Measurements from ENCODE around the gene CNDP1.

Gene CNDP1

DNA sequence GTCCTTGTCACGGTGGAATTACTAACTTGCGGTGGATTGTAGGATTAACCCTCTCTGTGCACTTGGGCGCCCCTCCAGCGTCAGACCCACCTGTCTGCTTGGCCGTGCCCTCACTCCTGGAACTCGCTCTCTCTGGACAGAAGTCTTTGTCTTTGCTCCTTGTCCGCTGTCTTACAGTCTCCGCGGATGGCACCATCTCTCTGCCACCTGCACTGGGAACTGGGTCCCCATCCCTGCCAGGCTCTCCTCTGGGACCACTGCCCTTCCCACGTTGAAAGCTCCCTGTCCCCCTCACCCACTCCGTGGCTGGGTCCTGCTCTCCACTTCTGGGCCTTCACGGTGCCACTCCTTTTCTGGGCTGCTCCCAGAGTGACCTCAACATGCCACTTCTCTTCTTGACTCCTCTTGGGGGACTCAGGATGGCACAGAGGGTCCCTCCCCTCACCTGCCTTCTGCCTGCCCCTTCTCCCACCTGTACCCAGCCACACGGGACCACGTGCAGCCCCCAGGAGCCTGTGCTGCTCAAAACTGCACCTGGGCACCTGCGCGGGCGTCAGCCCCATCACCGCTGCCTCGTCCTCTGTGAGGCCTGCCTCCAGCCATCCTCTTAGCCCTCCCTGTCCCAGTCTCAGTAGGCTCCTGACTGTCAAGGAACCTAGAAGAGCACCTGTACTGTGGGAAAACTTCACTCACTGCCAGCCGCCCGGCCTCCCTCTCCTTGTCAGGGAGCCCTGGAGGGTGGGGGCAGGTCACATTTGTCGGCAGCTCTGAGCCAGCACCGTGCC lies 27.0 kb upstream of the CNDP1 start:
- no peak for DNase-seq

DNA sequence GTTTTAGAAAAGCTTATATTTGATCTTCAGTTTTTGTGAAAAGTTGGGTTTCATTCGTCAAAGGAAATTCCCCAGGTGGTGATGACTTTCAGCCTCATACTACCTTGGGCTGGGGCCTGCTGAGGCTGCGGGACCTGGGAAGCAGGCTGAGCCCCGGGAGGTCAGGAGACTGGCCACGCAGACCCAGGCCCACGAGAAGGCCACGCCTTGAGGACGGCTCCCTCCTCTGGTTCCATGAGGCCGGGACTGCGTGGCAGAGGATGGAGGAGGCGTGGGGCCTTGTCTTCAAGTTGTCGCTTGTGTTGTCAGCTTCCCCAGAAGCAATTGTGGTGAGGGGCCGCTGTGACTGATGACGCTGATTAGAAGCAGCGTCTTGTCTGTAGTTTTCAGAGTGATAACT lies 26.4 kb upstream of the CNDP1 start:
- DNase-seq = no peak

DNA sequence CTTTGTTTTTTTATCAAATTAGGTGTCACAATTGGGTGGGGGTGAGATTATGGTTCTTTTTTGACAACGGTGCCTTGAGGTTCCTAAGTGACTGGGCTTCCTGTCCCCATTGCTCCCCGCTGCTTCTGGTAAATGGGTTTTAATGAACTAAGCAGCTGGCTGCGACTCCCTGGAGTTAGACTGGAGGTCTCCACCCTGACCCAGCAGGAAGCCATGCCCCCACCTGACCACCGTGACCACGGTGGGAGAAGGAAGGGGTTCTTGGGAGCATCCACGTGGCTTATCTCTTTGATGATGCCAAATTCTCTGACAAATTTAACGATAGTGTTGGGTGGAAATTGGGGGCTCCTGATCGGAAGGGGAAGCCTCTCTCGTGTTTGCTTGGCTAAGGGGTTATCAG lies 25.9 kb upstream of the CNDP1 start:
- no peak for DNase-seq

DNA sequence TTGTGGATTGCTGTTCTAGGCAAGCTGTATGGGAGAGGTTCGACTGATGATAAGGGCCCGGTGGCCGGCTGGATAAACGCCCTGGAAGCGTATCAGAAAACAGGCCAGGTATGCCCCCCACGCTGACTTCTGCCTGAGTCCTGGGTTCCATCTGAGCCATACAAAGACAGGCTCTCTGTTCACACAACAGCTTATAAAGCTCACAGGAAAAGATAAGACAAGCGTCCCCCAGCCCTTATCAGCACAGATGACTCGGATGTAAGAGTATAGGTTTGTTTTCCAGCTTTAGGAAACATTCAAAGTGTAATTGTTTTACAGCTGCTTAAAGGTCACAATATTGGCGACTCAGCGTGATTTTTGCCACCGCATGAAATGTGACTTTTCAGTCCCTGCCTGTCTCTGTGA lies 25.5 kb upstream of the CNDP1 start:
- DNase-seq = no peak

DNA sequence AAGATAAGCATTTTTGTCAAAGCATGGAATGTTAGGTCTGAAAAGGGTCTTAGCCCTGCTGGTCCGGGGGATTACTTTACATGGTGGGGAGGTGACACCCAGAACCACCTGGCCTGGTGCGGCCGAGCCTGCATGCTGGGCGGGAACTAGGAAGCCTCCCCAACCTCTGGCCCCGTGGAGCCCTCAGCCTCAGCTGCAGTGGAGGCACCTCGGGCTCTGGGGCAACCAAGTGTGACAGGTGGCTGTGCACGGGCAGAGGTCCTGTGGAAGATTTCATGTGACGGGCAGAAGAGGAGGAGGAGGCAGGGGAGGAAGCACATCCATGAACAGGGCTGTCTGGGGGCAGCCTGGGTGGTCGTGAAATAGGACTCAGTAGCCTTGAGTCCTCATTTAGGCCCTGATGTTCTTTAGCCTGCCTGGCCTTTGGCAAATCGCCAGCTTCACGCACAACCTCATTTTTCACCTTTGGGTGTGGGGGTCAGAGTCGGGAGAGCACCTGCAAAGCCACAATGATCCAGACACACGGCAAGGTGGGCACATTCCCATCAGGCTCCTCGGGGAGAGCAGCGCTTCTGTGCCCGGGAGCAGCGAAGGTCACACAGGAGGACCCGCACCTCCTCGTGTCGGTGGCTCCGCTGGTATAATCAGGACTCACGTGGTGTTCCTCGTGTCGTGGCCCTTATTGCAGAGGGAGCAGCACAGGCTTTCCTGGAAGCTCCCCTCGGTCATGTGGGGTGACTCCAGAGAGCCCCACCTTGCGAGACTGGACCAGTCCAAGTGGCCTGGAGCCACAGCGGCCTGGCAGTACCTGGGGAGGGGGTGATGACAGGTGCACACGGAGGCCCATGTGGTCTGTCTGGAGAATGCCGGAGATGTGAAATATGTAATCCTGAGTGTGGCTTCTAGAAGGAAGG lies 24.2 kb upstream of the CNDP1 start:
- no peak for DNase-seq

DNA sequence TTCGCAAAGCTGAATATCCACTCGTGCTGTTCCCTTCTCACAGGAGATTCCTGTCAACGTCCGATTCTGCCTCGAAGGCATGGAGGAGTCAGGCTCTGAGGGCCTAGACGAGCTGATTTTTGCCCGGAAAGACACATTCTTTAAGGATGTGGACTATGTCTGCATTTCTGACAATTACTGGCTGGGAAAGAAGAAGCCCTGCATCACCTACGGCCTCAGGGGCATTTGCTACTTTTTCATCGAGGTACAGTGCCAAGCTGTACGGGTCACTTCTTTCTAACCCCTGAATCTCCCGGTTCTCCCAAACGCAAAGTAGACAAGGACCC lies 23.6 kb upstream of the CNDP1 start:
- DNase-seq = no peak

DNA sequence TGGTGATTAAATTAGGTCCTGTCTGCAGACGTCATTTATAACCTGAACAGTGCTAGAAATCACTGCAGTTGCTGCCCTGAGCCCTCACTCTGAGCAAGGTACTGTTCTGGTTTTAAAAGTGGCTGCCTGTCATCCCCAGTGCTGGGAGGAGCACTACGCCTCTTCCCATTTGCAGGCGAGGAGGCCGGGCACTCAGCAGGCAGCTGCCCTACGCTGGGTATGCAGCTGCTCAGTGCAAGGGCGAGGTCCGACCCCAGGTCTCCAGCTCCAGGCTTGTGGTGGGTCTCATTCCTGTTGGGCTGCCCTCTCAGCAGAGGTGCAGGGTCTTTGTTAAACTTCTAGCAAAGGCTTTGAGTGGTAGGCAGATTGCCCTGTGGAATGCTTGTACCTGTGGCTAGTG lies 22.5 kb upstream of the CNDP1 start:
- no peak for DNase-seq

DNA sequence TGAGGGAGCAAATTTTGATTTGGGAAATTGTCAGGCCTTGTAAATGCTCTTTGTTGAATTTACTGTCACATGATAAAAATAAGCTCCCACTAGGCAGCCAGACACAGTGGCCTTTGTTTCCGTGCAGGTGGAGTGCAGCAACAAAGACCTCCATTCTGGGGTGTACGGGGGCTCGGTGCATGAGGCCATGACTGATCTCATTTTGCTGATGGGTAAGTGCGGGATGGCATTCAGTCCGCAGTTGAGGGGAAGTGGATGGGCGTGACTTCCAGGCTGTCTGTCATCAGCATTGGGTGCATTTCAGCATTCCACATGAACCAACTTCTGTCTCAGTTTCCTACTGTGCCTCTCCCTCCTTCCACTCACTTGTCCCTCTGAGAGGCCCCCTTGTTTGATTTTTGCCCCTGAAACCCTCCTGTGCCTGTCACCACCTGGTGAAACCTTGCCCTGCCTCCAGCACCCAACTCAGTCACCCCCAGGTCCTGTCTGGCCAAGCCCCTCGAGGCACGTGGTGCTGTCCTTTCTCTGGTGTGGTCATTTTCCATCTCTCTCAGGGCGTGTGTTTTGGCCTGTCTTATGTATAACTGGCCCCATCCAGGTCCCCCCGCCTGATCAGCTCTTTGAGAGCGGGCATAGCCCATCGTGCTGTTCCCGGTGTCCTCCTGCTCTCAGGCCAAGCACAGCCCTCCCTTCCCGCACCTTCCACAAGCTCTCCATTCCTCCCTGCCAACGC lies 21.8 kb upstream of the CNDP1 start:
- no peak for DNase-seq

DNA sequence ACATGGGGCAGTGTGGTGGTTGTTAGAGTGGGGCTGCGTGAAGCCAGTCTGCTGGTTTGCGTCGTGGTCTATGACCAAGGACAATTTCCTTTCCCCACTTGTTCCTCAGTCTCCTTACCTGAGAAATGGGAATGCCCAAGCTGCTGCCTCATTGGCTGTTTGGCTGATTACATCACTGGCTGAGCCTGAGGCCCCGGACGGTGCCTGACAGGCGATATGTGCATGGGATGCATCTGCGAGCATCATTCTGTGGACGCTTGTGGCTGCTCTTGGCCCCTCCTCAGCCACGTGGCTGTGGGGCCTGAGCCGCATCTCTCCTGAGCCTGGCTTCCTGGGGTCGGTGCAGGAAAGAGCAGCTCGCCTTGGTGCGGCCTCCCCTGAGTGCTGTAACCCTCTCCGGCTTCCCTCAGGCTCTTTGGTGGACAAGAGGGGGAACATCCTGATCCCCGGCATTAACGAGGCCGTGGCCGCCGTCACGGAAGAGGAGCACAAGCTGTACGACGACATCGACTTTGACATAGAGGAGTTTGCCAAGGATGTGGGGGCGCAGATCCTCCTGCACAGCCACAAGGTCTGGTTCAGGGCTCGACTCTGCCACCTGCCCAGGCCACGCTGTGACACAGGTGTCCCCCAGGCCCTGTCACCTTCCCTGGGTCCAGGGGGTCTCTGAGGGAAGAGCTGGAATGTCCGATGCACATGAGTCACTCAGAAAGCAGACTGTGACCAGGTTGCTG lies 21.0 kb upstream of the CNDP1 start:
- DNase-seq = no peak

DNA sequence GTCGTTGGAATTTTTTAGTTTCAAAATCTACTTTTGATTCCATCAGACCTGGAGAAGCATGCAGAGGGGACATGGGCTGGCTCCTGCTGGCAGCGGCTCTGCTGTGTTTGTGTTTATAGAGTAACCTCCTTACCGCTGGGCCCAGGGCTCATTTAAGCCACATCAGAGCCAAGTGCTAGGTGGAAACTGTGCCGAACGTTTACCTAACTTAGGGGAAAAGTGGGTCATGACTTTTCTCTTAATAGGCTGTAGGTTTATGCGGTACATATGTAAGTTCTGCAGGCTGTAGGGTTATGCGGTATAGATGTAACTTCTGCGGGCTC lies 20.5 kb upstream of the CNDP1 start:
- no peak for DNase-seq

DNA sequence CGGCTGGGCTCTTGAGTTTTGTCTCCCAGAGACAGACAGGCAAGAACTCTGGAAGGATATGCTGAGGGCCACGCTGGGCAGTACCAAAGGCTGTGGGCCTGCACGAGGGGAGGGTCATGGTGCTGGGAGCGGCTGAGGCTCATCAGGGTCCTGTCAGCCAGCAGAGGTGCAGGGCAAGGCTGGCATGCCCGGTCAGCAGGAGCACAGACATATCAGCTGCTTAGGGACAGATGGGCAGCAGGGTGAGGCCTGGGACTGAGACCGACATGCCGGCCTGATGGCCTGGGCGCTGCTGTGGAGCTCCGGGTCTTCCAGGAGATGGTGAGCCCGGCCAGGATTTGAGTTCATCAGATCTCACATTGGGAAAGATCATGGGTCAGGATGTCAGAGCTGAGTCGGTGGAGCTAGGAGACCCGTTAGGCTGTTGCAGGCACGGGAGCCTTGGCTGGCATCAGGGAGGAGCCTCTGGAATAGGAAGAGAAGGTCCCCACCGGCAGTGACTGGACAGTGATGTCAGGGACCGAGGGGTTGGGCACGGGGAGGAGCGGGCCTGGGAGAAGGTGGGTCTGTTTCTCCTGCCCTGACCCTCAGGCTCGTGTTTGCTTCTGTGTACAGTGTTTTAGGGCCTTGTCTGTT lies 19.3 kb upstream of the CNDP1 start:
- no peak for DNase-seq

DNA sequence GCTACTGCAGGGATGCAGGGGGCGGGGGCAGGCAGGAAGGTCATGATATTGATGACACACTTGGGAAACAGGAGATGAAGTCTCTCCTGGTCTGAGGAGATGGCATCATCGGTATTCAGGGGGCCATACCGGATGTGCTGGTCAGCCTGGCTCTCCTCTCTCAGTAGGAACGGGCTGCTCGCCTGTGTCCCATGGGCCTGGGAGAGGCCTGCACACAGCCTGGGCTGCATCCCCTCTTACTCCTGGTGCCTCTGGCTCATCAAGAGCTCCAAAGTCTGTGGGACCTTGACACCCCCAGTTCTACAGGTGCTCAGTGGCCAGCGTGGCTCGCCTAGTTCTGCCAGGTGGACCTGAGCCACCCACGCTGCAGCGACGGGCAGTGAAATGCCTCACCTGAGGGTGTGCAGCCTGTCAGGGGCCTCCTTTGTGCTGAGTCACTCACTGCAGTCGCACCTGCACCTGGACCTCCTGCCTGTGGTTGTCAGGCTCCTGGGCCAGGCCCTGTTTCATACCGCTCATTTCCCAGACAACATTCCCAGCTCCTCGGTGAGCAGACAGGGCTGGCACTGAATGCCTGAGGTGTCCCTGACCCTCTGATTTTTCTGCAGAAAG lies 18.6 kb upstream of the CNDP1 start:
- no peak for DNase-seq

DNA sequence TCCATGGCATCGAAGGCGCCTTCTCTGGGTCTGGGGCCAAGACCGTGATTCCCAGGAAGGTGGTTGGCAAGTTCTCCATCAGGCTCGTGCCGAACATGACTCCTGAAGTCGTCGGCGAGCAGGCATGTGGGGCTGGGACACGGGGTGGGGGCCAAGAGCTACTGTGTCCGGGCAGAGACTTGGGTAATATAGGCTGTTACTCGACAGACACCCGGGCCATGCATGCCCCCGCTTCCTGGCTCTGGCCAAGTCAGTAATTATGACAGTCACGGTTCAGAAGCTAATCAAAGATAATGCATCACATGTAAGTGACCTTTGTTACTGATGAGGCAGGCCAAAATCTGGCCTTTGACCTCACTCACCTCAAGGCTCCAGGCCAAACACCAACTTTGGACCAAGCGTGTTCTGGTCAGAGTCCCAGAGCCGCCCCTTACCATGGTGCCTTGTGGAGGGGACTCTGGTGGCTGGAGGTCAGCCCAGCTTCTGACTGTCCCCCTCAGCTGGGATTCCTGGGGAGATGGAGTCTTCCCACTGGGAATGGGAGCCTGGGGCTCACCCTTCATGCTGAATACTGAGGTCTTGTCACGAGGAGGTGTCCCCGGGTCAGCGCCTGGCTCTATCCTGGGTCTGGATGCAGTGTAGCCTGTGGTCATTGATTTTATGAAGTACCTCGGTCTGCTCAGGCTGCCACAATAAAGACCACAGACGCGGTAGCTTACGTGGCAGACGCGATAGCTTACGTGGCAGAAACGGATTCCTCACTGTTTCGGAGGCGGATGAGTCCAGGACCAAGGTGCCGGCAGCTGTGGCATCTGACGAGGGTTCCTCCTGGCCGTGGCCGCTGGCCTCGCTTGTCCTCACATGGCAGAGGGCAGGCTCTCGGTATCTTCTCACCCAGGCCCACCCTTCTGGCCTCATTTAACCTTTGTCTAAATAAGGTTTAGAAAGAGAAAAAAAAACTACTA lies 17.7 kb upstream of the CNDP1 start:
- no peak for DNase-seq

DNA sequence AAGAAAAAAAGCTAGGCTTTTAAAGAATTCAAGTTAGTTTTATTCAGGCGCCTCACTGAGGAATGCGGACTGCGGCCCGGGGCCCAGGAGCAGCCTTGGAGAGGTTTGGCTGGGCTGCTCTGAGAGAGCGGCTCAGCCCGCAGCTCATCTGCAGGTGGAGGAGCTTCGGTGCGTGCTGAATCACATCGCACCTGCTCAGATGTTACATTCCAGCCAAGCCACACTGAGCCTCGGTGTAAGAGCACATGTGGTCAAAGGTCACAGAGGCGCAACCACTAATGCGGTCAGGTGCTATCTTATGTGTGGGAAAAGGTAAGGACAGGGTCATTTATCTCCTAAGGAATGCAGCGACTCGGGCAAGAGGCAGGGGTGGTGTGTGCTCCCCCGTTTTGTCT lies 17.1 kb upstream of the CNDP1 start:
- DNase-seq = no peak

DNA sequence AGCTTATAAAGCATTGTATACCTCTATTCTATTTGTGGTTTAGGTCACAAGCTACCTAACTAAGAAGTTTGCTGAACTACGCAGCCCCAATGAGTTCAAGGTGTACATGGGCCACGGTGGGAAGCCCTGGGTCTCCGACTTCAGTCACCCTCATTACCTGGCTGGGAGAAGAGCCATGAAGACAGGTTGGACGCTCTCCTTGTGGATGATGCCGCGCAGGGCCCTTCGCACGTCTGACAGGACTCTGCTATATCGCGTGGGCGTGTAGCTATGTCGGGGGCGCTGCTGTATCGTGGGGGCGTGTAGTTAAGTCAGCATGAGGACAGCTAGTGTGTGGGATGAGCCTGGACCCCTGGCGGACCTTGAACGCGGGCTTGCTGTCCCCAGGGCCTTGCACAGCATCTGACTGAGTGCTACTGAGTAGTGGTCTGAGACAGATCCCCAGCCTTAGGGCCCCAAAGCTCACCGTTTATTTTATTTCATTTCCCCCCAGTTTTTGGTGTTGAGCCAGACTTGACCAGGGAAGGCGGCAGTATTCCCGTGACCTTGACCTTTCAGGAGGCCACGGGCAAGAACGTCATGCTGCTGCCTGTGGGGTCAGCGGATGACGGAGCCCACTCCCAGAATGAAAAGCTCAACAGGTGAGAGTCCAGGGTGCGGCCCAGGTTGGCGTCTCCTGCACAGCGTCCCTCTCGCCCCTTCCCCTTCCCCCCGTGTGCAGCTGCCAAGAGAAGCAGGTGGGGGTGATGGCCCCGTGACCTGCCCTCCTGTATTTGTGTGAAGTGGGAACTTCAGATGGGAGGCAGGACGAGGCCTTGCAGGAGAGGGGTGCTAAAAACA lies 15.6 kb upstream of the CNDP1 start:
- no peak for DNase-seq

DNA sequence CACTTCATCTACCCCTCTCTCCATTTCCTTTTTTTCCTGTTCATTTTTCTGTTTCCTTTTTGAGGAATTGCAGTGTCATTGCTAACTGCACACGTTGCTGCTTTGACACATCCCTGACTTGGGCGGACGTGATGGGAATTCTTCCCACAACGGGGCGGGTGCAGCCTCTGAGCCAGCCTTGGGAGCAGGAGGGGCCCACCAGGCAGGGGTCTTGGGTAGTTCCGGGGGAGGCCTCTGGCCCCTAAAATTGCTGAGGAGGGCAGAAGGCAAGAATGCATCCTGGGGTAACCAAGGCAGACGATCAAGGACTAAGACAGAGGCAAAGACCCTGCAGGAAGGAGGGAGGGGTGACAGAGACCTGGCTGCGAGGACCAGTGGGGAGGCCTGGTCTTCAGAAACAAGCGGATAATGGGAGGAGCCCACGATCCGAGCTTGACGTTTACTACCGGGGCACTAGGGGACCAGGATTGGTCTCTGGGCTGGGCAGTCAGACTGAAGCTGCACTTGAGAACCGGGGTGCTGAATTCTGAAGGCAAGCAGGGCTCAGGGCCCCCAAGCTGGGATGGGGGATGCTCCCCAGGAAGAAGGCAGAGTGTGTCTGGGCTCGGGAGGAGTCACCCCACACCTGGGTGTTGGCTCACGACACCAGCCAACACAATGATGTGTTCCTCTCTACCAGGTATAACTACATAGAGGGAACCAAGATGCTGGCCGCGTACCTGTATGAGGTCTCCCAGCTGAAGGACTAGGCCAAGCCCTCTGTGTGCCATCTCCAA lies 14.8 kb upstream of the CNDP1 start:
- DNase-seq = no peak

DNA sequence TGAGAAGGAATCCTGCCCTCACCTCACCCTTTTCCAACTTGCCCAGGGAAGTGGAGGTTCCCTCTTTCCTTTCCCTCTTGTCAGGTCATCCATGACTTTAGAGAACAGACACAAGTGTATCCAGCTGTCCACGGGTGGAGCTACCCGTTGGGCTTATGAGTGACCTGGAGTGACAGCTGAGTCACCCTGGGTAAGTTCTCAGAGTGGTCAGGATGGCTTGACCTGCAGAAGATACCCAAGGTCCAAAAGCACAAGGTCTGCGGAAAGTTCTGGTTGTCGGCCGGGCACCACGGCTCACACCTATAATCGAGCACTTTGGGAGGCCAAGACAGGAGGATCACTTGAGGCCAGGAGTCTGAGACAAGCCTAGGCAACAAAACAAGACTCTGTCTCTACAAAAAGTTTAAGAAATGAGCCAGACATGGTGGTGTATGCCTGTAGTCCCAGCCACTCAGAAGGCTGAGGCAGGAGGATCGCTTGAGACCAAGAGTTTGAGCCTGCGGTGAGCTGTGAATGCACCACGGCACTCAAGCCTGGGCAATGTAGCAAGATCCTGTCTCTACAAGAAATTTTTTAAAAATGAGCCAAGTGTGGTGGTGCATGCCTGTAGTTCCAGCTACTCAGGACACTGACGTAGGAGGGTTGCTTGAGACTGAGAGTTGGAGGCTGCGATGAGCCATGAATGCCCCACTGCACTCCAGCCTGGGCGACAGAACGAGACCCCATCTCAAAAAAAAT lies 14.0 kb upstream of the CNDP1 start:
- no peak for DNase-seq

DNA sequence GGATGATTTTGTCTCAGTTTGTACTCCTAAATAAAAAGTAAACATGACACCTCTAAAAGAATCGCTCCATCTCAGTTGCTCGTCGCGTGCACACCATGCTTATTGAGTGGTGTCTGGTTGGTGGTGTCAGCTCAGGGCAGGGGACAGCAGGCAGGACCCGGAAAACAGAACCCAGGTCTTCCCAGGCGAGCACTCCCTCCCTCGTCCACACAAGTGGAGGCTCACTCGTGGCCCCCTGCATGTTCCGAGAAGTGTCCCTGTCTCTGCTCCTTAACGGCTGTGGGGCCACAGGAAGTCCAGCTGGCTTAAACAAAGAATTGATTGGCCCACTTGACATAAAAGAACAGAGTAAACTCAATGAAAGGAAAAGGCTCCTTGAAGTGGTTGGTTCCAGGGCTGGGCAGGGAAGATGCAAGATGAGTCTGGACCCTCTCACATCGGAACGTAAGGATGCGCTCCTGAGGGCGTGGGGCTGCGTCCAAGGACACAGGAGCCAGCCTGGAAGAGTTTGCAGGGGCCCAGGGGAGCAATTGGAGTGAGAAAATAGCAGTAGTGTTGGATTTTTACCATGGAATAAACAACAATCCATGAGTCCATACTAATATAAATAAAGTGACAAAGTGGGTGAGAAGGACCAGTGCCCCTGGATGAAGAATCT lies 13.1 kb upstream of the CNDP1 start:
- no peak for DNase-seq
